Loucy (cell line): ENCODE data around the gene MYO1E.

Source experiments
- H2AFZ ChIP-seq: fragments of 200-600 bp; sonication (generic); 2 replicates; pipeline ENCODE4 v1.6.0; 2016; ENCODE audit warnings: antibody characterized with exemption, mild to moderate bottlenecking, low read length, moderate library complexity
- H3F3A ChIP-seq: fragments of 200-600 bp; 2 replicates; pipeline ENCODE4 v1.6.0; 2016; ENCODE audit warnings: antibody characterized with exemption, low read depth, mild to moderate bottlenecking
- H3K27me3 ChIP-seq: fragments of 200-600 bp; sonication (generic); 2 replicates; pipeline ENCODE4 v1.6.1; 2014; ENCODE audit warnings: low read length, mild to moderate bottlenecking; ENCODE audit not compliant: insufficient read depth, poor library complexity, severe bottlenecking
- H3K36me3 ChIP-seq: fragments of 200-600 bp; sonication (generic); 2 replicates; pipeline ENCODE4 v1.6.1; 2016; ENCODE audit warnings: low read length; ENCODE audit not compliant: insufficient read depth
- H3K4me1 ChIP-seq: fragments of 200-600 bp; sonication (generic); 2 replicates; pipeline ENCODE4 v1.5.1; 2014; ENCODE audit warnings: low read length, mild to moderate bottlenecking; ENCODE audit not compliant: insufficient read depth, poor library complexity, severe bottlenecking
- H3K4me2 ChIP-seq: fragments of 200-600 bp; sonication (generic); 2 replicates; pipeline ENCODE4 v1.6.0; 2014; ENCODE audit warnings: antibody characterized with exemption, low read length, low read depth, mild to moderate bottlenecking; ENCODE audit not compliant: poor library complexity, severe bottlenecking
- H3K4me3 ChIP-seq: fragments of 200-600 bp; sonication (generic); 2 replicates; pipeline ENCODE4 v1.5.1; 2014; ENCODE audit warnings: low read length, mild to moderate bottlenecking, mixed read lengths; ENCODE audit not compliant: poor library complexity, severe bottlenecking
- H3K79me2 ChIP-seq: fragments of 200-600 bp; sonication (generic); 2 replicates; pipeline ENCODE4 v1.6.1; 2014; ENCODE audit warnings: low read length; ENCODE audit not compliant: insufficient read depth
- H3K9ac ChIP-seq: fragments of 200-600 bp; sonication (generic); 2 replicates; pipeline ENCODE4 v1.6.0; 2014; ENCODE audit warnings: mild to moderate bottlenecking, low read depth, low read length, moderate library complexity; ENCODE audit not compliant: poor library complexity, severe bottlenecking
- H3K9me2 ChIP-seq: fragments of 200-600 bp; sonication (generic); replicated peaks from 2 replicates; pipeline ENCODE4 v1.6.1; 2016; ENCODE audit warnings: low read depth, low read length, mixed read lengths
- H3K9me3 ChIP-seq: fragments of 200-600 bp; sonication (generic); 2 replicates; pipeline ENCODE4 v1.6.1; 2014; ENCODE audit warnings: mild to moderate bottlenecking, antibody characterized with exemption, low read length, low read depth; ENCODE audit not compliant: insufficient read depth
- H4K20me1 ChIP-seq: fragments of 200-600 bp; sonication (generic); 2 replicates; pipeline ENCODE4 v1.6.0; 2014; ENCODE audit warnings: antibody characterized with exemption, low read length, mild to moderate bottlenecking; ENCODE audit not compliant: insufficient read depth, poor library complexity, severe bottlenecking
- EZH2phosphoT487 ChIP-seq: fragments of 200-600 bp; IDR thresholded peaks from 2 replicates; pipeline ENCODE4 v1.6.1; 2018; ENCODE audit warnings: antibody characterized with exemption, mild to moderate bottlenecking, moderate library complexity, borderline replicate concordance
- TF ChIP-seq, protein P1 (sequence below): fragments of 200-600 bp; sonication (generic); conservative IDR thresholded peaks from 2 replicates; pipeline ENCODE4 v1.5.1; 2014; ENCODE audit warnings: mild to moderate bottlenecking, antibody characterized with exemption, low read length

Gene MYO1E

DNA sequence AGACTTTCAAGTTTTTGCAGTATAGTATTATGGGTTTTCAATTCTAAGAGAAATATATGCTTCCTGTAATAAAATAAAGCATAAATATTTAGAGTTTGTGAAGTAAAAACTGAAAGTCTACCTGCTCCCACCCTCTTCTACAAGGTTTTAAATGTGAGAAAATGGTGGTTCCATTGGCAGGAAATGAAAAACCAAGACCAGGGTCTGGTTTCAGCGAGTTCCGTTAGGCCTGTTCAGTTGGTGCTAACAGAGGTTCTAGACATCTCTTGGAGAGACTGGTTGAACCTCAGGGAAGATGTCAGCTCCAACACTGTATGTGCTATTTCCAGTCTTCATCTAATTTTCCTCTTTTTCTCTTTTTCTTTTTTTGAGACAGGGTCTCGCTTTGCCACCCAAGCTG lies 11.8 kb upstream of the MYO1E start:
- no peaks in the 10 kb centered on the region for H3K9me3 ChIP-seq
- no peak overlapping the region for H3K4me2 ChIP-seq
- H3K27me3 ChIP-seq = no peaks in the 10 kb centered on the region
- H4K20me1 ChIP-seq = no peaks in the 10 kb centered on the region
- H2AFZ ChIP-seq = no peak overlapping the region
- H3K79me2 ChIP-seq = no peaks in the 10 kb centered on the region
- no peaks in the 10 kb centered on the region for H3K36me3 ChIP-seq
- H3F3A ChIP-seq = no peaks in the 10 kb centered on the region
- no peaks in the 10 kb centered on the region for H3K9me2 ChIP-seq
- TF ChIP-seq EZH2phosphoT487 = no peak
- TF ChIP-seq, protein P1, sequence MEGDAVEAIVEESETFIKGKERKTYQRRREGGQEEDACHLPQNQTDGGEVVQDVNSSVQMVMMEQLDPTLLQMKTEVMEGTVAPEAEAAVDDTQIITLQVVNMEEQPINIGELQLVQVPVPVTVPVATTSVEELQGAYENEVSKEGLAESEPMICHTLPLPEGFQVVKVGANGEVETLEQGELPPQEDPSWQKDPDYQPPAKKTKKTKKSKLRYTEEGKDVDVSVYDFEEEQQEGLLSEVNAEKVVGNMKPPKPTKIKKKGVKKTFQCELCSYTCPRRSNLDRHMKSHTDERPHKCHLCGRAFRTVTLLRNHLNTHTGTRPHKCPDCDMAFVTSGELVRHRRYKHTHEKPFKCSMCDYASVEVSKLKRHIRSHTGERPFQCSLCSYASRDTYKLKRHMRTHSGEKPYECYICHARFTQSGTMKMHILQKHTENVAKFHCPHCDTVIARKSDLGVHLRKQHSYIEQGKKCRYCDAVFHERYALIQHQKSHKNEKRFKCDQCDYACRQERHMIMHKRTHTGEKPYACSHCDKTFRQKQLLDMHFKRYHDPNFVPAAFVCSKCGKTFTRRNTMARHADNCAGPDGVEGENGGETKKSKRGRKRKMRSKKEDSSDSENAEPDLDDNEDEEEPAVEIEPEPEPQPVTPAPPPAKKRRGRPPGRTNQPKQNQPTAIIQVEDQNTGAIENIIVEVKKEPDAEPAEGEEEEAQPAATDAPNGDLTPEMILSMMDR = no peak
- H3K9ac ChIP-seq = no peak overlapping the region
- H3K4me1 ChIP-seq = no peaks in the 10 kb centered on the region
- no peak overlapping the region for H3K4me3 ChIP-seq

DNA sequence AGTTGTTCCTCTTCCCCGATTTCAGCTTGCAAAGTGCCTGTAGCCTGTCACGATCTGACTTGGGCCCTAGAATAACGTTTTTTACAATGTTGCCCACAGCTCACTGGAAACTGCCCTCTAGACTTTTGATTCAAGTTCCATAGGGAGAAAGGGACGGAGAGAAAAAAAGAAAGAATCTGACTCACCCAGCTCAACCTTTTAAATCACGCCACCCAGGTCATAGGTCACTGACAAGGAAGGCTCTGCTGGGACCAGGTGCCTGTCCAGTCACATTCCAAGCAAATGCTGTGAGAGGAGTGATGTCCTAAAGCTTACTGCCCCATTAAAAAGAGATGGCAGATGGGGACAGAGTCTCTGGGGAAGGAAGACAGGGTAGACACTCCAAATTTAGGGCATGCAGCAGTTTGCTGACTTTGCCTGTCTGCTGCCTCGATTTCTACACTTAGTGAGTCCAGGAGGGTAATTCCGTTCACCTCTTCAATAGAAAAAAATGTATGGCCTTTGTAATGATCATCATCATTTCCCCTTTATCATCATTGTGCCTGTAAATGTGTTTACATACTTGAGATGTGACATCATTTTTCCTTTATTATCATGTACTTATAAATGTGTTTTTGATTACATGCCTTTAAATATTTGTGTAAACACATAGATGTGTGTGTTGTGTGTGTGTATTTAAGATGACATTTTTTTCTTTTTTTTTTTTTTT lies 8.4 kb upstream of the MYO1E start:
- Histone ChIP-seq H3K36me3 (no peaks in the 10 kb centered on the region), H4K20me1 (no peaks in the 10 kb centered on the region), H3K9ac (no peak overlapping the region), H3K4me3 (no peak overlapping the region), H3K4me2 (no peak overlapping the region), H3K79me2 (no peaks in the 10 kb centered on the region), H3F3A (no peaks in the 10 kb centered on the region), H3K9me3 (no peaks in the 10 kb centered on the region), H2AFZ (no peak overlapping the region), H3K27me3 (no peaks in the 10 kb centered on the region), H3K9me2 (no peaks in the 10 kb centered on the region), H3K4me1 (no peaks in the 10 kb centered on the region)
- TF ChIP-seq, protein P1 = no peak
- no peak for TF ChIP-seq EZH2phosphoT487

DNA sequence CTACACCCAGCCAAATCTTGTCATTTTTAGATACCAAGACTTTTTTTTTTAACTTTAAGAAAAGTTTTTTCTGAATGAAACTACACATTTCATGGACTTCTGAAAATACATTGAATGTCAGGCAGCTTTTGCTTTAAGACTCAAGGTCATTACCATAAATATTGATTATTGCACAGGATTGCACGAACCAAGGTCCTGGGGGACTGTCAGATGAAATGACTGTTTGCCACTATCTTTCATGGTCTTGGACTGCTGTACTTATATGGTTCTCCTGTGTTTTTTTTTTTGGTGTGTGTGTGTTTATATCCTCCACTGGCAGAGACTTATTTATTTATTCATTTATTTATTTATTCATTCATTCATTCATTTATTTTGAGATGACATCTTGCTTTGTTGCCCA lies 6.9 kb upstream of the MYO1E start:
- Histone ChIP-seq H3F3A (no peaks in the 10 kb centered on the region), H3K36me3 (no peaks in the 10 kb centered on the region), H3K9me2 (no peaks in the 10 kb centered on the region), H3K79me2 (no peaks in the 10 kb centered on the region), H3K9me3 (no peaks in the 10 kb centered on the region), H3K4me2 (no peak overlapping the region), H3K9ac (no peak overlapping the region), H3K4me3 (no peak overlapping the region), H2AFZ (no peak overlapping the region), H3K27me3 (no peaks in the 10 kb centered on the region), H3K4me1 (no peaks in the 10 kb centered on the region), H4K20me1 (no peaks in the 10 kb centered on the region)
- no peak for TF ChIP-seq EZH2phosphoT487
- TF ChIP-seq, protein P1 = no peak
